Mesenchymal stem cell (in vitro differentiated cells and primary cell): ENCODE measurements around the gene MACROD2.

Source experiments
- DNase-seq: peaks from one replicate; pipeline ENCODE4 v3.0.0-alpha.2; 2013
- H2AFZ ChIP-seq: one replicate; pipeline ENCODE4 v1.6.1; 2013; ENCODE audit warnings: low read depth, mild to moderate bottlenecking, control low read depth, inconsistent platforms, low read length, moderate library complexity
- H2AK5ac ChIP-seq: 2 replicates; pipeline ENCODE4 v1.6.1; 2013; ENCODE audit warnings: low read length, moderate library complexity, mild to moderate bottlenecking, inconsistent platforms; ENCODE audit not compliant: severe bottlenecking
- H2BK120ac ChIP-seq: one replicate; pipeline ENCODE4 v1.6.1; 2013; ENCODE audit warnings: low read depth, mild to moderate bottlenecking, inconsistent platforms, low read length, moderate library complexity
- H2BK12ac ChIP-seq, 2 experiments: one replicate each; pipeline ENCODE4 v1.6.1; 2013; ENCODE audit warnings: inconsistent platforms in 2 of 2, low read length in 2 of 2, mild to moderate bottlenecking in 2 of 2, moderate library complexity in 2 of 2, control low read depth in 1 of 2
- H2BK15ac ChIP-seq: one replicate; pipeline ENCODE4 v1.6.1; 2013; ENCODE audit warnings: mild to moderate bottlenecking, low read depth, inconsistent platforms; ENCODE audit not compliant: poor library complexity, severe bottlenecking
- H2BK5ac ChIP-seq: 2 replicates; pipeline ENCODE4 v1.6.1; 2013; ENCODE audit warnings: low read depth, mild to moderate bottlenecking, low read length, control low read depth, inconsistent platforms; ENCODE audit not compliant: poor library complexity, severe bottlenecking
- H3K14ac ChIP-seq, 2 experiments: one replicate each; pipeline ENCODE4 v1.6.1; 2013; ENCODE audit warnings: inconsistent platforms in 2 of 2, low read length in 2 of 2, control low read depth in 1 of 2, mild to moderate bottlenecking in 1 of 2, moderate library complexity in 1 of 2
- H3K18ac ChIP-seq, 2 experiments: one replicate each; pipeline ENCODE4 v1.6.1; 2013; ENCODE audit warnings: inconsistent platforms in 2 of 2, low read length in 2 of 2, control low read depth in 1 of 2, low read depth in 1 of 2, mild to moderate bottlenecking in 1 of 2
- H3K23ac ChIP-seq, 2 experiments: one replicate each; pipeline ENCODE4 v1.6.1; 2013; ENCODE audit warnings: inconsistent platforms in 2 of 2, low read length in 2 of 2, mild to moderate bottlenecking in 2 of 2, moderate library complexity in 2 of 2, control low read depth in 1 of 2
- H3K27ac ChIP-seq: 2 replicates; pipeline ENCODE4 v1.5.1; 2013; ENCODE audit warnings: mild to moderate bottlenecking, moderate library complexity, low read length, control low read depth, inconsistent platforms; ENCODE audit not compliant: poor library complexity, severe bottlenecking
- H3K27me3 ChIP-seq, 2 experiments: 2 replicates each; pipeline versions ENCODE4 v1.6.1 to v1.7.0; 2013; ENCODE audit warnings: low read length in 2 of 2, mild to moderate bottlenecking in 2 of 2, moderate library complexity in 2 of 2, control low read depth in 1 of 2, inconsistent platforms in 1 of 2; ENCODE audit not compliant: control insufficient read depth in 1 of 2, insufficient read depth in 1 of 2
- H3K36me3 ChIP-seq, 2 experiments: 2 replicates each; pipeline versions ENCODE4 v1.6.1 to v1.7.0; 2013; ENCODE audit warnings: low read length in 2 of 2, control low read depth in 1 of 2, inconsistent platforms in 1 of 2, low read depth in 1 of 2, mild to moderate bottlenecking in 1 of 2; ENCODE audit not compliant: insufficient read depth in 2 of 2, control insufficient read depth in 1 of 2
- H3K4ac ChIP-seq, 2 experiments: one replicate each; pipeline ENCODE4 v1.6.1; 2013; ENCODE audit warnings: inconsistent platforms in 2 of 2, low read length in 2 of 2, mild to moderate bottlenecking in 2 of 2, moderate library complexity in 2 of 2, control low read depth in 1 of 2, low read depth in 1 of 2
- H3K4me1 ChIP-seq: 2 replicates; pipeline ENCODE4 v1.6.1; 2013; ENCODE audit warnings: low read depth, low read length, control low read depth; ENCODE audit not compliant: control insufficient read depth, insufficient read depth
- H3K4me2 ChIP-seq: 2 replicates; pipeline ENCODE4 v1.6.1; 2013; ENCODE audit warnings: low read length, mild to moderate bottlenecking, inconsistent platforms; ENCODE audit not compliant: poor library complexity, severe bottlenecking
- H3K4me3 ChIP-seq, 2 experiments: 2 replicates each; pipeline versions ENCODE4 v1.5.1 to v1.7.0; 2013; ENCODE audit warnings: low read length in 2 of 2, mild to moderate bottlenecking in 2 of 2, control low read depth in 1 of 2, low read depth in 1 of 2; ENCODE audit not compliant: insufficient read depth in 1 of 2
- H3K79me1 ChIP-seq: replicated peaks from 2 replicates; pipeline ENCODE4 v1.6.1; 2013; ENCODE audit warnings: mild to moderate bottlenecking, control low read depth, low read length, inconsistent platforms; ENCODE audit not compliant: poor library complexity, severe bottlenecking
- H3K9ac ChIP-seq: 2 replicates; pipeline ENCODE4 v1.7.0; 2013; ENCODE audit warnings: mild to moderate bottlenecking, low read length, moderate library complexity
- H3K9me3 ChIP-seq: 2 replicates; pipeline ENCODE4 v1.7.0; 2013; ENCODE audit warnings: mild to moderate bottlenecking, low read length; ENCODE audit not compliant: control insufficient read depth
- H4K8ac ChIP-seq: one replicate; pipeline ENCODE4 v1.6.1; 2013; ENCODE audit warnings: inconsistent platforms, mild to moderate bottlenecking, low read length, moderate library complexity
- H4K91ac ChIP-seq: one replicate; pipeline ENCODE4 v1.6.1; 2013; ENCODE audit warnings: mild to moderate bottlenecking, low read length, inconsistent platforms
- WGBS: methylation state at CpG from one replicate; pipeline ENCODE4 v1.1.7; 2013; ENCODE audit warnings: mixed read lengths; 5-methylcytosine and 5-hydroxymethylcytosine counted together

The MACROD2 gene

DNA sequence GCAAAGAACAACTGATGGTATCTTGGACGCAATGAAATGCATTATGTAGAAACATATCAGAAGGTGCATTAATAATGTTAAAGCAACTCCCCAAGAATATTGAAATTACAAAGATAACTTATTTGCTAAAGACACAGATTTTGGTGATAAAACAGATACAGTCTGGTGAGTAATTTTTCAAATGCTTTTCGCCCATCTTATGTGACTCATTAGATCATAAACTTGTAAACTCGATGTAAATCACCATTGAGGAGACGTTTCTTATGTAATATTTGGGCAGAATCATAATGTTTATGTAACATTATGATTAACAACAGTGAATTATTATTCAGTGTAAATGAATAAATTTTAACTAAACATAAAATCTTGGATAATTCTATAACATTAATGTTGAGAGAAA, 1969.8 kb downstream of the MACROD2 start:
- no peak overlapping the region for H2AFZ ChIP-seq
- H3K4ac ChIP-seq = no peak overlapping the region
- no peak overlapping the region for H2BK15ac ChIP-seq
- no peak overlapping the region for H4K8ac ChIP-seq
- no peak overlapping the region for H3K9ac ChIP-seq
- no peak overlapping the region for H2BK5ac ChIP-seq
- H3K23ac ChIP-seq = no peak overlapping the region
- no peak overlapping the region for H3K4me2 ChIP-seq
- no peak overlapping the region for H3K27ac ChIP-seq
- WGBS = no CpG with 5 or more reads among the region's 4 CpGs
- H3K79me1 ChIP-seq = peaks cover 5% of the 10 kb centered on the region
- H3K18ac ChIP-seq = no peak overlapping the region
- peaks cover 5% of the 10 kb centered on the region for H3K9me3 ChIP-seq
- H2BK120ac ChIP-seq = no peak overlapping the region
- DNase-seq = no peak
- H3K4me3 ChIP-seq = no peak overlapping the region
- H4K91ac ChIP-seq = no peak overlapping the region
- no peak overlapping the region for H2AK5ac ChIP-seq
- peaks cover 0 to 5% of the 10 kb centered on the region in 2 experiments for H3K36me3 ChIP-seq
- H3K27me3 ChIP-seq = no peaks in the 10 kb centered on the region
- H3K14ac ChIP-seq = no peak overlapping the region
- no peak overlapping the region for H2BK12ac ChIP-seq
- no peaks in the 10 kb centered on the region for H3K4me1 ChIP-seq

DNA sequence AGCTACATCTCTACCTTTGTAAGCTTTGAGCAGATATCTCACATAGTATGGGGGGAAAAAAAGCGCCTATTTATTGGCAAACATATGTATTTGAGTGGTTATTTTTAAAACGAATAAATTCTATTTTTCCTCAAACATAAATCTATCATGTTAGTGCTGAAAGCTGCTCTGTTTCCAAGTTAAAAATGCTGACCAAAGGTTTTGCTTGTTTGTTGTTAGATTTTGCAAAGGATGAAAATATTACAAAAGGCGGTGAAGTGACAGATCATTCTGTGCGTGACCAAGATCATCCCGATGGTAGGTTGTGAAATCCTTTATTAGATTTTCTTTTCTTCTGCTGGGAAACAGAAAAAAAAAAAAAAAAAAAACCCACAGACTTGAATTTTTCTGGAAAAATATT, 1972.0 kb downstream of the MACROD2 start:
- no peak overlapping the region for H2BK12ac ChIP-seq
- no peak overlapping the region for H3K9ac ChIP-seq
- H3K79me1 ChIP-seq = peaks cover 5% of the 10 kb centered on the region
- H3K27me3 ChIP-seq = no peaks in the 10 kb centered on the region
- no peaks in the 10 kb centered on the region for H3K4me1 ChIP-seq
- H3K18ac ChIP-seq = no peak overlapping the region
- H3K4me2 ChIP-seq = no peak overlapping the region
- H2AK5ac ChIP-seq = no peak overlapping the region
- H3K27ac ChIP-seq = no peak overlapping the region
- no peak for DNase-seq
- no CpG with 5 or more reads among the region's 5 CpGs for WGBS
- H2BK120ac ChIP-seq = no peak overlapping the region
- H2BK5ac ChIP-seq = no peak overlapping the region
- no peak overlapping the region for H2BK15ac ChIP-seq
- H4K8ac ChIP-seq = no peak overlapping the region
- H4K91ac ChIP-seq = no peak overlapping the region
- H3K4ac ChIP-seq = no peak overlapping the region
- H2AFZ ChIP-seq = no peak overlapping the region
- no peak overlapping the region for H3K23ac ChIP-seq
- H3K4me3 ChIP-seq = no peak overlapping the region
- no peak overlapping the region for H3K14ac ChIP-seq
- peaks cover 14% of the 10 kb centered on the region for H3K9me3 ChIP-seq
- H3K36me3 ChIP-seq = peaks cover 0 to 5% of the 10 kb centered on the region in 2 experiments

DNA sequence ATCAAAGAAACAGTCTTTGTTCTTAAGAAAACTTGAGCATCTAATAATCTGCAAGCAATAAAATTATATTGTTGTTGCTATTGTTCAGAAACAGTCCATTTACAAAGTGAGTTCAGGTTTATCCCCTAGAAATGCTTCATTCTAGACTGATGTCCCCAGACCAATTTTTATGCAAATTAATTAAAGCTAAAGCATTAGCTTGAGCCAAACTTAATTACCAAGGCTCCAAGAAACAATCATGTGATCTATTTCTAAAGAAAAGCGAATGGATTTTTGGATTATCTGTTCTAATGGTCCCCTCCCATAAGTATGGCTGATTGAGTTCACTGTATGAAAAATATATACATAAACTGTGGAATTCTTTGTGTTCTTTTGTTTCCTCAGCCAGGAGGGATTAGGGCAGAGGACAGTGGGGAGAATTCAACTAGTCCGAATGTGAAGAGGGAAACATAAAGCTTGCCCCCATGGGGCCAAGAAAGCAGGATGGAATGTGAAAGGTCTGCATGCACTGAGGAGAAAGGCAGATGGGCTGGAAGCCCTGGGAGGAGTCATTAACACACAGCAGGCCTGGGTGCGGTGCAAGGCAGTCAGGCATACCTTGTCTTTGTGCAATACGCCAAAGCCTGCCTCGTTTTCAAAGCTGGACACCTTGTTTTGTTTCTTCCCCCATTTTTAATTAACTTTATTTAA, 1980.9 kb downstream of the MACROD2 start:
- peaks cover 4% of the 10 kb centered on the region for H3K4me1 ChIP-seq
- WGBS = 38% methylated on average over 3 of the region's 5 CpGs
- no peak overlapping the region for H3K4me3 ChIP-seq
- no peak overlapping the region for H2BK5ac ChIP-seq
- H2AK5ac ChIP-seq = no peak overlapping the region
- H3K36me3 ChIP-seq = peaks cover 0 to 3% of the 10 kb centered on the region in 2 experiments
- peak overlapping the region; percentile 82 for H3K27ac ChIP-seq
- no peaks in the 10 kb centered on the region for H3K27me3 ChIP-seq
- H3K18ac ChIP-seq = no peak overlapping the region
- H2BK12ac ChIP-seq = no peak overlapping the region
- H3K4me2 ChIP-seq = peak overlapping the region; percentile 38
- H3K23ac ChIP-seq = no peak overlapping the region
- no peak overlapping the region for H2BK120ac ChIP-seq
- no peaks in the 10 kb centered on the region for H3K79me1 ChIP-seq
- no peak overlapping the region for H3K9ac ChIP-seq
- H2AFZ ChIP-seq = no peak overlapping the region
- peaks cover 13% of the 10 kb centered on the region for H3K9me3 ChIP-seq
- no peak overlapping the region for H4K91ac ChIP-seq
- no peak overlapping the region for H3K4ac ChIP-seq
- no peak overlapping the region for H2BK15ac ChIP-seq
- DNase-seq = no peak
- no peak overlapping the region for H3K14ac ChIP-seq
- H4K8ac ChIP-seq = no peak overlapping the region

DNA sequence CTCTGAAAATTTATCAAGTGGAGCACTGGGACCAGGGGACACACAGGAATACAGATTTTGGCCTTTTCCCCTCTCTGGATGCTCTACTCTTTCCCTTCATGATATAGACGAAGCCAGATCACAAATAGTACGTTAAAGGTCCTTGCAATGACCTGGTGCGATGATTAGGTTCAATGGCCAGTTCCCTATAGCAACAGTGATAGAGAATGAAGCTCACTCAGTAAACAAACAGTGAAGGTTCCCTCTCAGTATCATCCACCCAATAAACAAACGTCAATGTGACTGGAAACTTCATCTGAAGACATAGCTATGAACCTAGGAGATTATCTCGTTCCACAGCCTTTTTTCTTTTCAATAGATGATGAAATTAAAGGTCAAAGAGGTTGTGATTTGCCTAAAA, 1981.7 kb downstream of the MACROD2 start:
- Histone ChIP-seq H2BK15ac (no peak overlapping the region), H4K91ac (no peak overlapping the region), H3K36me3 (peaks cover 0 to 3% of the 10 kb centered on the region in 2 experiments), H3K4me2 (no peak overlapping the region), H3K23ac (no peak overlapping the region), H3K18ac (no peak overlapping the region), H3K9ac (no peak overlapping the region), H3K79me1 (no peaks in the 10 kb centered on the region), H3K27me3 (no peaks in the 10 kb centered on the region), H4K8ac (no peak overlapping the region), H2AFZ (no peak overlapping the region), H3K4ac (no peak overlapping the region), H3K4me1 (peaks cover 4% of the 10 kb centered on the region), H3K27ac (peak overlapping the region; percentile 79), H3K9me3 (peaks cover 7% of the 10 kb centered on the region), H2BK5ac (peak overlapping the region; percentile 61), H3K14ac (no peak overlapping the region), H2AK5ac (peak overlapping the region; percentile 73), H2BK120ac (no peak overlapping the region), H2BK12ac (no peak overlapping the region), H3K4me3 (no peak overlapping the region)
- no peak for DNase-seq
- WGBS = 61% methylated on average over 3 of the region's 5 CpGs
